ENCODE measurements around the gene NCAPG2. TPM values are rescaled to one million over a fixed set of nuclear protein-coding genes. Genes with fewer than 3 reads are reported as not detected.
"Not testable (repeated sequence)": the region's sequence is repeated elsewhere in the genome, so short reads cannot be mapped to it uniquely, and the experiment has no call there.

Gene NCAPG2
- total RNA-seq, 2 experiments from 2014 or later: 145 to 149 TPM

GRCh38 chr7:158700008-158700407, 4.6 kb downstream of the NCAPG2 start:
- Mint-ChIP-seq H3K4me1 (ENCODE audit: low read depth) (peaks cover 34% of the 10 kb centered on the region), H3K36me3 (ENCODE audit: low read depth) (peaks cover 53% of the 10 kb centered on the region)
- intact Hi-C loops (cut with micrococcal nuclease): no loop called here

GRCh38 chr7:158699341-158699740, 5.3 kb downstream of the NCAPG2 start:
- DNase-seq: no peak
- H3K27me3 Mint-ChIP-seq (ENCODE audit: low read depth): no peaks in the 10 kb centered on the region
- CTCF ChIA-PET: no interaction called here
- peaks cover 34% of the 10 kb centered on the region for H3K4me1 Mint-ChIP-seq (ENCODE audit: low read depth)
- intact Hi-C loops (cut with micrococcal nuclease): no loop called here
- H3K36me3 Mint-ChIP-seq (ENCODE audit: low read depth): peaks cover 57% of the 10 kb centered on the region
- no peak overlapping the region for H3K27ac Mint-ChIP-seq
- H3K9me3 Mint-ChIP-seq: no peaks in the 10 kb centered on the region
- H3K4me3 Mint-ChIP-seq: no peak overlapping the region

More at GRCh38 chr7:158700008-158700407, 4.6 kb downstream of the NCAPG2 start:
- DNase-seq: no peak
- no peaks in the 10 kb centered on the region for H3K9me3 Mint-ChIP-seq
- CTCF ChIA-PET: interaction anchor here (0.7 kb wide), 1 partner anchor 9 kb away, joined by 3 read pairs; no protein-coding TSS in a partner anchor
- no peak overlapping the region for H3K27ac Mint-ChIP-seq
- no peaks in the 10 kb centered on the region for H3K27me3 Mint-ChIP-seq (ENCODE audit: low read depth)
- no peak overlapping the region for H3K4me3 Mint-ChIP-seq

DNA sequence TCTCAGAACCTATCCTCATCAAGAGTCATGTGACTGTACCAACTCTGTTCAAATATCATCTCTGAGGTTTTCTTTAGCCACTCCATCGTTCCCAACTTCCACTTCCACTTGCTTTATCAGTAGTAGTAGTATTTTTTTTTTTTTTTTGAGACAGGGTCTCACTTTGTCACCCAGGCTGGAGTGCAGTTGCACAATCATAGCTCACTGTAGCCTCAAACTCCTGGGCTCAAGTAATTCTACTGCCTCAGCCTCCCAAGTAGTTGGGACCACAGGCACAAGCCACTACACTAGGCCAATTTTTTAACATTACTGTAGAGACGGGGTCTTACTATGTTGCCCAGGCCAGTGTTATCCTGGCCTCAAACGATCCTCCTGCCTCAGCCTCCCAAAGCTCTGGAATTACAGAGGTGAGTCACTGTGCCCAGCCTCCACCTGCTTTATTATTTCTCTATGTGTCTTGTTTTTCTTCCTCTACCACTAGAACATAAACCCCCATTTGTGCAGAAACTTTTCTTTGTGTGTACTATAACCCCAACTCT, 5.9 kb downstream of the NCAPG2 start:
- no peak overlapping the region for H3K27ac Mint-ChIP-seq

GRCh38 chr7:158697597-158697996, 7.0 kb downstream of the NCAPG2 start:
- CTCF ChIA-PET: interaction anchor here (0.7 to 1.5 kb wide), 2 partner anchors 78 to 279 kb away, joined by 3 to 7 read pairs; no protein-coding TSS in a partner anchor
- DNase-seq; H3K4me3 Mint-ChIP-seq; intact Hi-C loops (cut with micrococcal nuclease); H3K9me3 Mint-ChIP-seq; H3K27ac Mint-ChIP-seq; H3K27me3 Mint-ChIP-seq (ENCODE audit: low read depth): not testable (repeated sequence)
- H3K4me1 Mint-ChIP-seq (ENCODE audit: low read depth): peaks cover 28% of the 10 kb centered on the region
- H3K36me3 Mint-ChIP-seq (ENCODE audit: low read depth): peaks cover 55% of the 10 kb centered on the region

More for the DNA sequence above, 5.9 kb downstream of the NCAPG2 start:
- intact Hi-C loops (cut with micrococcal nuclease): no loop called here
- Mint-ChIP-seq H3K4me1 (ENCODE audit: low read depth) (peaks cover 36% of the 10 kb centered on the region), H3K36me3 (ENCODE audit: low read depth) (peaks cover 59% of the 10 kb centered on the region), H3K9me3 (no peaks in the 10 kb centered on the region), H3K4me3 (no peak overlapping the region), H3K27me3 (ENCODE audit: low read depth) (no peaks in the 10 kb centered on the region)
- no peak for DNase-seq
- CTCF ChIA-PET: interaction anchor here (1.5 kb wide), 1 partner anchor 278 kb away, joined by 7 read pairs; no protein-coding TSS in a partner anchor

DNA sequence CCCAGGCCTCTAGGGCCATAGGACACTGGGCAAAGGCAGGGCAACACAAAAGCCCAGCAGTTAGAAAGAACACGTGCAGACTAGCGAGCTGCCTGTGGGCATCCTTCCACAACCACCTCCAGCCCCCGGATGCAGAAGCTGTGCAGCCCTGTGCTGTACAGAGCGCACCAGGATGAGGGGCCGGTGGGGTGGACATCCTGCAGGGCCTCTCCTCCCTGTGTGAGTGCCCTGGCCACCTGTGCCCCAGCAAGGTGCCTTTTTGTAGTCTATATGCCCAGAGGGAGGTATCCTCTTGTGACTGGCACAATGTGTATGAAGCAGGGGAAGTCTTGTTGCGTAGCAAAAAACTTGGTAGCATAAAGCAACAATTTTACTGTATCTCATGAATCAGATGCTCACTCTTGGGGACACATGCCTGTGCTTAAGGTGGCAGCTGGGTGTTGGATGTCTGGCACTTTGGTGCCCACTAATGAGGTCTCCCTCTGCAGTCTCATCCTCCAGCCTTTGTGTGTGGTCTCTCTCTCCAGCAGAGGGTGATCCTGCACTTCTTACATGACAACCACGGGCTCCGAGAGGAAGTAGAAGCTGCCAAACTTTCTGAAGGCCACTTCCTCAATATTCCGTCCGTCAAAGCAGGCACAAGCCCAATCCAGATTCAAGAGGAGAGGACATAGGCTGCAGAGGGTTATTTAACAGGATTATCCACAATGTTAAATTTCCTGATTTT, 8.7 kb downstream of the NCAPG2 start:
- H3K27ac Mint-ChIP-seq: no peak overlapping the region
- H3K36me3 Mint-ChIP-seq (ENCODE audit: low read depth): peaks cover 49% of the 10 kb centered on the region
- intact Hi-C loops (cut with micrococcal nuclease): loop anchor here (1.0 kb wide), 1 partner anchor 281 kb away; no protein-coding TSS in a partner anchor
- DNase-seq: peak; percentile 33
- H3K4me1 Mint-ChIP-seq (ENCODE audit: low read depth): peaks cover 14% of the 10 kb centered on the region
- H3K27me3 Mint-ChIP-seq (ENCODE audit: low read depth): no peaks in the 10 kb centered on the region
- CTCF ChIA-PET: interaction anchor here (2.5 kb wide), 1 partner anchor 281 kb away, joined by 12 read pairs; no protein-coding TSS in a partner anchor
- H3K9me3 Mint-ChIP-seq: no peaks in the 10 kb centered on the region
- no peak overlapping the region for H3K4me3 Mint-ChIP-seq

DNA sequence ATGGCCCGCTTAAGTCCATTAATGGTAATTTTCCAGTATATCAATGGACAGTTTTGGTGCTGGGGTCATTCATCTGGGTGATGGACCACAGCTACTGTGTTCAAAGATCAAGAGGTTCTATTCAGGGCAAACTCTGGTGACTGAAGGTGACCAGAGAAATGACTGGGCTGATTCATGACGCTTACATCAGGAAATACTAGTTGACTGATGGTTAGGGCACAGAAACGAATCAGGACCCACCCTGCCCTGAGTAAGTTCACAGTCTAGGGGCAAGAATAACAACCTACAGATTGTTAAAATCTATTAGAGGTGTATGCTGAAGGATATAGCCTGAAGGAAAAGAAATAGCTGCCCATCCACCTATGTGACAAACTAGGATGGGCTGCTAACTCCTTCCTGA, 9.5 kb downstream of the NCAPG2 start:
- CTCF ChIA-PET: interaction anchor here (0.6 to 2.5 kb wide), 3 partner anchors 17 to 368 kb away, joined by 3 to 12 read pairs (median 3); no protein-coding TSS in a partner anchor
- no peaks in the 10 kb centered on the region for H3K27me3 Mint-ChIP-seq (ENCODE audit: low read depth)
- no peaks in the 10 kb centered on the region for H3K9me3 Mint-ChIP-seq
- H3K4me1 Mint-ChIP-seq (ENCODE audit: low read depth): peaks cover 9% of the 10 kb centered on the region
- no peak for DNase-seq
- no peak overlapping the region for H3K27ac Mint-ChIP-seq
- no peak overlapping the region for H3K4me3 Mint-ChIP-seq
- peaks cover 50% of the 10 kb centered on the region for H3K36me3 Mint-ChIP-seq (ENCODE audit: low read depth)
- intact Hi-C loops (cut with micrococcal nuclease): no loop called here

- H3K36me3 Mint-ChIP-seq (ENCODE audit: low read depth): peaks cover 50% of the 10 kb centered on the region
- no peak overlapping the region for H3K4me3 Mint-ChIP-seq
- no peaks in the 10 kb centered on the region for H3K27me3 Mint-ChIP-seq (ENCODE audit: low read depth)
- DNase-seq: no peak
- intact Hi-C loops (cut with micrococcal nuclease): no loop called here
- H3K27ac Mint-ChIP-seq: no peak overlapping the region
- CTCF ChIA-PET: interaction anchor here (0.6 to 2.5 kb wide), 3 partner anchors 16 to 368 kb away, joined by 3 to 12 read pairs (median 3); no protein-coding TSS in a partner anchor
- no peaks in the 10 kb centered on the region for H3K9me3 Mint-ChIP-seq
- H3K4me1 Mint-ChIP-seq (ENCODE audit: low read depth): peaks cover 9% of the 10 kb centered on the region
Measured at GRCh38 chr7:158694650-158695049, 10.0 kb downstream of the NCAPG2 start.

DNA sequence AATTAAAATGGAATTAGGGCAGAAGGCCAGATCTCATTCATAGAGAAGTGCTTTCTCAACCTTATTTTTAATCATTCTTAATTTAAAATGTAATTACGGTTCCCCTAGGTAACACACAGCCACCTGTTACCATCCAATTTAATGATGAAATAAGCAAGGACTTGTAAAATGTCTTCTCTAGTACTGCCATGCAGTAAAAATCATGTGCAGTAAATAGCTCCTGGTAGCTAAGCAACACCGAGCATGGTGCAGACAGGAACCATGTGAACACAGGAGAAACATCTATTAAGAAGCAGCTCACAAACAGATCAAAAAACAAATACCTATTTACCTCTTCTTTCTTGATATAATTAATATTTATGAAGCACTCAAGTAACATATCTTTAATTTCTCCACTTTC, 15.1 kb downstream of the NCAPG2 start:
- peaks cover 5% of the 10 kb centered on the region for H3K4me1 Mint-ChIP-seq (ENCODE audit: low read depth)
- no peak overlapping the region for H3K4me3 Mint-ChIP-seq
- H3K9me3 Mint-ChIP-seq: no peaks in the 10 kb centered on the region
- CTCF ChIA-PET: interaction anchor here (0.8 to 1.5 kb wide), 2 partner anchors 18 to 287 kb away, joined by 4 read pairs; no protein-coding TSS in a partner anchor
- intact Hi-C loops (cut with micrococcal nuclease): no loop called here
- H3K27ac Mint-ChIP-seq: no peak overlapping the region
- no peak for DNase-seq
- H3K27me3 Mint-ChIP-seq (ENCODE audit: low read depth): no peaks in the 10 kb centered on the region
- H3K36me3 Mint-ChIP-seq (ENCODE audit: low read depth): peaks cover 45% of the 10 kb centered on the region

- Mint-ChIP-seq H3K9me3 (no peaks in the 10 kb centered on the region), H3K4me1 (ENCODE audit: low read depth) (no peaks in the 10 kb centered on the region), H3K27me3 (ENCODE audit: low read depth) (no peaks in the 10 kb centered on the region), H3K4me3 (no peak overlapping the region), H3K27ac (no peak overlapping the region), H3K36me3 (ENCODE audit: low read depth) (peaks cover 50% of the 10 kb centered on the region)
- no peak for DNase-seq
- CTCF ChIA-PET: no interaction called here
- intact Hi-C loops (cut with micrococcal nuclease): no loop called here
Measured at GRCh38 chr7:158687406-158687805, 17.2 kb downstream of the NCAPG2 start.

- Mint-ChIP-seq H3K36me3 (ENCODE audit: low read depth) (peaks cover 48% of the 10 kb centered on the region), H3K27me3 (ENCODE audit: low read depth) (no peaks in the 10 kb centered on the region), H3K27ac (no peak overlapping the region), H3K4me3 (no peak overlapping the region), H3K4me1 (ENCODE audit: low read depth) (no peaks in the 10 kb centered on the region), H3K9me3 (no peaks in the 10 kb centered on the region)
- DNase-seq: no peak
- intact Hi-C loops (cut with micrococcal nuclease): no loop called here
- CTCF ChIA-PET: no interaction called here
Measured at GRCh38 chr7:158685693-158686092, 18.9 kb downstream of the NCAPG2 start.

DNA sequence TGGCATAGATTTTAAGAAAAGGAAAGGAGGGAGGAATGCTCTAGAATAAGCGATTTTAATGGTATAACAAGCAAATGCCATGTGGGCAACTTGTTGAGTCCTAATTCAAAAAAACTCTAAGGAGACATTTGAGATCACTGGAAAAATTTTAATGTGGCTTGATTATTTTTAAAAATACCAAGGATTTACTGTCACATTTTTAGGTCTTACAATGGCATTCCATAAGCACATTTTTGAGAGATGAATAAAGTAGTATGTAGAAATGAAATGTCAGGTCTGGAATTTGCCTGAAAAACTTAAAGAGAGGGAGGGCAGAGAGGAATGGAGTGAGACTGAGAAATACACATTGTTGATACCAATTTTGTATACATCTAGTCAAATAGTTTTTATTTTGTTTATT, 20.3 kb downstream of the NCAPG2 start:
- no peak for DNase-seq

GRCh38 chr7:158683541-158683940, 21.1 kb downstream of the NCAPG2 start:
- no peak overlapping the region for H3K4me3 Mint-ChIP-seq
- intact Hi-C loops (cut with micrococcal nuclease): no loop called here
- H3K9me3 Mint-ChIP-seq: no peaks in the 10 kb centered on the region
- no peaks in the 10 kb centered on the region for H3K4me1 Mint-ChIP-seq (ENCODE audit: low read depth)
- H3K27me3 Mint-ChIP-seq (ENCODE audit: low read depth): no peaks in the 10 kb centered on the region
- CTCF ChIA-PET: no interaction called here
- no peak for DNase-seq
- no peak overlapping the region for H3K27ac Mint-ChIP-seq
- peaks cover 53% of the 10 kb centered on the region for H3K36me3 Mint-ChIP-seq (ENCODE audit: low read depth)

More for the DNA sequence above, 20.3 kb downstream of the NCAPG2 start:
- no peak overlapping the region for H3K27ac Mint-ChIP-seq
- H3K4me3 Mint-ChIP-seq: no peak overlapping the region
- H3K9me3 Mint-ChIP-seq: no peaks in the 10 kb centered on the region
- no peaks in the 10 kb centered on the region for H3K4me1 Mint-ChIP-seq (ENCODE audit: low read depth)
- CTCF ChIA-PET: no interaction called here
- intact Hi-C loops (cut with micrococcal nuclease): no loop called here
- H3K27me3 Mint-ChIP-seq (ENCODE audit: low read depth): no peaks in the 10 kb centered on the region
- peaks cover 53% of the 10 kb centered on the region for H3K36me3 Mint-ChIP-seq (ENCODE audit: low read depth)

Data from activated naive CD4-positive, alpha-beta T cell treated with anti-CD3 and anti-CD28 coated beads for 36 hours (primary cell).